ENCODE results near the gene AKTIP.
"Not testable (repeated sequence)": the region's sequence is repeated elsewhere in the genome, so short reads cannot be mapped to it uniquely, and the experiment has no call there.

Gene AKTIP

DNA sequence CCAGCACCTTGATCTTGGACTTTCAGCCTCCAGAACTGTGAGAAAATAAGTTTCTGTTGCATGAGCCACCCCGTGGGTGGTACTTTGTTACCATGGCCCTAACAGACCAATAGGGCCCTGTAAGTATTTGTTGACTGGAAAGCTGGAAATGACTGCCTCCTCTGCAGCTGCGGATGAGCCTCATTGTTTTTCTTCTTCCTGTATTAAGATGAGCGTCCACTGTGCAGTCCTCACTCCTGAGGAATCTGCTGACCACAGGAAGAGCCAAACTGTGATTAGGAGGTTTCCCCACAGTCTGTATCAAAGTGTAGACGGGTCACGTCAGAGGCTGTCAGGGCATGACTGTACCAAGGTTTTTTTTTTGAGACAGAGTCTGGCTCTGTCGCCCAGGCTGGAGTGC, 12.2 kb upstream of the AKTIP start:
- no peak for DNase-seq

GRCh38 chr16:53512795-53513194, 9.8 kb upstream of the AKTIP start:
- DNase-seq: not testable (repeated sequence)

GRCh38 chr16:53511403-53512280, 8.6 kb upstream of the AKTIP start:
- peak; percentile 29 for DNase-seq

GRCh38 chr16:53511084-53511402, 8.0 kb upstream of the AKTIP start:
- no peak for DNase-seq

- DNase-seq: no peak
These were observed 7.7 kb upstream of the AKTIP start for GRCh38 chr16:53510704-53511070.

DNA sequence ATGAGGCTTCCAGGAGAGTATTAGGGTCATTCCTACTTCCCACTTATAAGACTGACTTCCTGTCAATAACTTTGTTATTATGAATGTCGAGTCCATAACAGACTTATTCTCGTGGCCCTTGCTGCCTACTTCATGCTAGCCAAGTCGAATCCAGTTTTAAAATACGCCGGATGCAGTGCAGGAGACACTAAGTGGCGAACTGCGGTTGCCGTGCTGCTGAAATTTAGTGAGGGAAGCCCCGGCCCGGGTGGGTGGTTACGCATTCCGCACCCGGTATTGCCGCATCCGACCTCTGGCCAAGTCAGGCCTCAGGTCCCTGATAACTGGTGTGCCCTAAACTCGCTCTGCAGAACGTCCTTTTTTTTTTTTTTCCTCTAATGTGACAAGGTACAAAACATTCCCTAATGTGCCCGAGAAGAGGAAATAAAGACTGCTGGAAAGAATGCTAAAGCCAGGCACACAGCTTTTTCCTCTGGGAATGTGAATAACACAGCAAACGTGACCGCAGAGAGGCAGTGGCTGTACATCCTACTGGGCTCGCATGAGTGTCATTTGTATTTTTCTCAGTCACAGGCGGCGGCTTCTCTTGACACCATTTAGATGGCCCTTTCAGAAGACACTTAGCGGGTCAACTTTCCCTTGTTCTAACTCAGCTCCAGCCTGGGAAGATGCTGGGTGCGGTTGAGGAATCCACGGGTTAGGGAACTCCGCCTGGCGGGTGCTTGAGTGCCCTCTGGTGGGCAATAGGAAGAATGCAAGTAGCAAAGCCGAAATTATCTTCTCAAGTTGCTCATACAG, 7.1 kb upstream of the AKTIP start:
- peak; percentile 62 for DNase-seq

GRCh38 chr16:53507464-53508179, 4.6 kb upstream of the AKTIP start:
- no peak for DNase-seq

GRCh38 chr16:53506254-53506653, 3.2 kb upstream of the AKTIP start:
- no peak for DNase-seq

DNA sequence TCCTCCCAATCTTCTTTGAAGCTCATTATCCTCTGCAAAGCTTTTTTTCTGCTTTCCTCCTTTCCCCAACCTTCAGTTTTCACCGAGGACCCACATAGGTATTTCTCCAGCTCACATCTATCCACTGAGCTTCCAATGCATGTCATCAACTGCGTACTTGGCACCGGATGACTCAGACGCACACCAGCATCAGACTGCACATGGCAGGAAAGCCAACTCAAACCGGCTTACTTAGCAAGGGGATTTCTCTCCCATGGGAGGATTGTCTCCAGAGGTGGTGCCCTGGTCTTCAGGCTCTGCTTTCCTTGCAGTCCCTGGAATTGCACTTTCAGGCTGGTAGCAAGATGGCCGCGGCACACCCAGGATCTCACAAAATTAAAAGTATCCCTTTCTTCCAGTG, 1.7 kb upstream of the AKTIP start:
- DNase-seq: no peak

DNA sequence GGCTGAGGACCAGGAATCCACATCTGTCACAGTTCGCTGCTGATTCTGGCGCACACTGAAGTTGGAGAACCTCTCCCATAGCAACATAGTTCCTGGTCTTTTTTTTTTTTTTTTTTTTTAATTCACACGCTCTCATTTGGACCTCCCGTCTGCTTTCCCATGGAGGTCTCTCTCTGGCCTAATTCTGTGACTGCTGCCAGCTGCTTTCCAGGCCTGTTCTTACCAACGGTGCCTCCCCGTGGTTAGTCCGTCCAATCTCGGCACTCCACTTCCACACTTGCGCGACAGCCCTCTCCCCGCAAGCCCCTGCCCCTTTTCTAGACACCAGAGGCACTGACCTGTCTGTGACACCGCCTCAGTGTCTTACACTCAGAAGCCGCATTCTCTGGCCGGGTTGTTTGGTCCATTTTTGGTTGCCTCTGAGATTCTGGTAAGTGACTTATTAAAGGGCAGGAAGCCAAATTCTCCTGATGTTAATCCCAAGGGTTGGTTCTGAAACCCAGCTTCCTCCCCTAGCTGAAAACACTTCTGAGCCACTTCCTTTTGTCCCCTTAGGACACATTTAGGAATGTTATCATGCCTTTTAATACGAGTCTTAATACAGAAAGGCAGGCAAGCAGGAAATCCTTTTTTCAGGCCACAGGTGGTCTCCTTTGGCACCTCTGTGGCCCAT, 1.1 kb upstream of the AKTIP start:
- peak; percentile 75 for DNase-seq

- peak; percentile 100 for DNase-seq
These were observed 388 bp upstream of the AKTIP start for GRCh38 chr16:53503270-53503923.

DNA sequence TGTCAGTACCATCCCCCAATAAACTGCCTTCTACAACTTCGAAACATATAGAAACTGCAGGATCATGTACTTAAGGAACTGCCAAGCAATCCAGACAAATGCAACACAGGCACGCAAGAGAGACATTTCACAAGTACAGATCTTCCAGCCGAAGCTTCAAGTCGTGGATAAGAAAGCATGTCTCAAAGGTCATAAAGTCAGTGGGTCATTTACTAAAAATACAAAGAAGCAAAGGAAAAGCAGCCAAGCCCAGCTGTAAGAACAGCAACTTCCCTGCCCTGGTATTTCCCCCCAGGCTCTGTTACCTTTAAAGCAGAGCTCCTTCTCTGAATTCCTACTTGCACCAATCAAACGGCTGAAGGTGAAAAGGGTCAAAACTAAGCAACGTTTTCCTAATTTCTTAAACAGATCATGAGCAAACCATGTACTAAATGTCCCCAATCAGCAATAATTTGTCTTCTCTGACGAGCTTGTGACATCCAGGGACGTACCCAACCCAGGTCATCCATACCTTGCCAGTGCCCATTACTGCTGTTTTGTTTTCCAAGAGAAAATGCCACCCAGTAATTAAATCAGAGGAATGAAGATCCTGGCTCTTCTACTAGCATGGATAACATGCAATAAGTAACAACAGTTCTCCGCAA, 1.7 kb downstream of the AKTIP start:
- DNase-seq: no peak

DNA sequence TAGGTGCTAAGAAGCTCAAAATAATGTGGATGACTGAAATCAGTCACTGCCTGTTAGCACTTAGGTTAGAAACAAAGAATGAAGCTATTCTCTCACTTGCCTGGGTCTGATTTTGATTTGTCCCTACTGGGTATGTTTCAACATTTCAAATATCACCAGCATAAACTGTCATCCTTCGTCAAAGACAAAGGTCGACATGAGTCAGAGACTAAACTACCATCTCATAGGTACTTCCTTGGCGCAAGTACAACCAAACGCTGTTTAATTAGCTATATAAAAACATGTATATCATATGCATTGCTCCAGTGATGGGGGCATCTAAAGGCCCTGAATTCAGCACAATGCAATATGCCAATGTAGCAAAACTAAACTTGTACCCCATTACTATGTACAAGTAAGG, 4.0 kb downstream of the AKTIP start:
- DNase-seq: no peak

- no peak for DNase-seq
These were observed 7.7 kb downstream of the AKTIP start for GRCh38 chr16:53495325-53495724.

- DNase-seq: no peak
These were observed 8.4 kb downstream of the AKTIP start for GRCh38 chr16:53494636-53495035.

GRCh38 chr16:53492503-53492902, 10.5 kb downstream of the AKTIP start:
- no peak for DNase-seq

- DNase-seq: no peak
These were observed 13.3 kb downstream of the AKTIP start for GRCh38 chr16:53489755-53490154.

DNA sequence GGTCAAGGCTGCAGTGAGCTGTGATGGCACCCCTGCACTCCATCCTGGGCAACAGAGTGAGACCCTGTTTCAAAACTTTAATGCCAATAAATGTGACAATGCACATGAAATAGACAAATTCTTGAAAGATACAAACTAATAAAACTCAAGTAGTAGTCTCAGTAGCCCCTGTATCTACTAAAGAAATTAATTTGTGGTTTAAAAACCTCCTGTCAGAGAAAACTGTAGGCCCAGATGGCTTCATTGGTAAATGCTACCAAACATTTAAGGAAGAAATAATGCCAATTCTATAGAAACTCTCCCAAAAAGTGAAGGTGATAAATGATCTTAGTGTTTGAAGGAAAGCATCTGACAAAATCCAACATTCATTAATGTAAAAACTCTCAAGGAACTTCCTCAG, 16.8 kb downstream of the AKTIP start:
- DNase-seq: no peak

DNA sequence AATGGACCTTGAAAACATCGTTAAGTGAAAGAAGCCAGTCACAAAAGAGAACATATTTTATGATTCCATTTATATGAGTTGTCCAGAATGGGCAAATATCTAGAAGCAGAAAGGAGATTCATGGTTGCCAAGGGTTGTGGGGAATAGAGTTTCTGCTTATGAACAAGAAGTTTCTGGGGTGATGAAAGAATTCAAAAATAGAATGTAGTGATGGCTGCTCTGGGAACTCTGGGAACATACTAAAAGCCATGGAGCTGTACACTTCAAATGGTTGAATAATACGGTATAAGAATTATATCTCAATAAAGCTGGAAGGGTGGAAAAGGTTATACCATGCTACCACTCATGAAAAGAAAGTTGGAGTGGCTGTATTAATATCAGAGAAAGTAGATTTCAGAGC, 18.5 kb downstream of the AKTIP start:
- no peak for DNase-seq

DNA sequence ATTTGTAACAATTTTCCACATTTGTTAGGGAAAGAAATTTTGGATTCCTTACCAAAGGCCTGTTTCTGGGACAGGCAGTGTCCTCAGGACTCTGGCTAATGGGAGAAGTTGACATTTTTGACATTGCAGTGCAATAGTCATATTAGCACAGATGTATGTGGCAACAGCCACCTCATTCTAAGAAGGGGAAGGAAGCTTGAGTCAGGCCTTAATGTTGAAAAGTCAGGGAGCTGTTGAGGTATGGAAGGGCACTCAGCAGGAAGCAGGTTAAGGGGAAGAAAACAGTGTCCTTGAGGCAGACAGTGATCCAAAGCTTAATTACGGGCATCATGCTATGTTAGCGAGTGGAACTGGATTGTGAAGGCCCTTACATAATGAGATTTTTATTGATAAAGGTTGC, 20.9 kb downstream of the AKTIP start:
- no peak for DNase-seq

- no peak for DNase-seq
These were observed 22.6 kb downstream of the AKTIP start for GRCh38 chr16:53480394-53480793.

DNA sequence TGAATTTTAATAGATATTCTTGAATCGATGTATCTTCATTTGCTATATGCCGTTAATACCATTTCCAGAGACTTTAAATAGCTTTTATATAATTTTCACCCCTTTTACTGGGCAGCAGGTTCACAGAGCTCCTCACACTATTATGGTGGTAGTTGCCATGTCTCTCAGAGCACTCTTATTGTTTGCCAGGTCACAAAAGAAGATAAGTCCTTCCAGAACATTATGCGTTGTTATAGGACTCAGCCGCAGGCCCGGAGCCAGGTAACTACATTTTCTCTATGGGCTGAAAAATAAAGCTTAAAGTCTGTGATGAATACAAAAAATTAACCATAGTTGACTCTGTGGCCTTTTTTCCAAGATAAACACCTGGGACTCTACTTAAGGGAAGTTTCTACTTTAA, 24.0 kb downstream of the AKTIP start:
- DNase-seq: no peak
